CD4-positive, alpha-beta T cell (primary cell): Measurements from ENCODE around the gene ORC4. TPM values are rescaled to one million over a fixed set of nuclear protein-coding genes. Genes with fewer than 3 reads are reported as not detected.

Experiments used
- ATAC-seq: fragments of 200-7000 bp; cut with Tn5 transposase; one replicate; pipeline ENCODE4 v1.10.0; 2022; ENCODE audit warnings: mild to moderate bottlenecking; ENCODE audit not compliant: poor library complexity
- CTCF ChIA-PET: fragments of 350-600 bp; sonication (Branson Sonifier 250); formaldehyde crosslinking; loops from one replicate; lab custom pipeline; 2021; ENCODE audit warnings: antibody characterized with exemption, inconsistent platforms; lab: Charles Lee
- POLR2A ChIA-PET: fragments of 350-600 bp; sonication (Branson Sonifier 250); formaldehyde crosslinking; loops from one replicate; lab custom pipeline; 2021; ENCODE audit warnings: antibody characterized with exemption, inconsistent platforms; lab: Charles Lee
- DNase-seq, 14 experiments: peaks; one replicate each; pipeline ENCODE4 v3.0.0-alpha.2; 2013 to 2020; ENCODE audit warnings: mixed read lengths in 2 of 14
- H3K27ac ChIP-seq, 2 donors: one replicate each; pipeline versions ENCODE4 v1.5.1 to v1.7.0; 2013; ENCODE audit warnings: low read length in 2 of 2, low read depth in 1 of 2, mild to moderate bottlenecking in 1 of 2
- H3K27me3 ChIP-seq, 2 experiments: 1 replicate in 1 of 2; 2 replicates in 1 of 2; pipeline versions ENCODE4 v1.6.1 to v1.7.0; 2013; ENCODE audit warnings: low read length in 2 of 2, control low read depth in 1 of 2, mild to moderate bottlenecking in 1 of 2, moderate library complexity in 1 of 2; ENCODE audit not compliant: insufficient read depth in 2 of 2, control insufficient read depth in 1 of 2
- H3K36me3 ChIP-seq: one replicate; pipeline ENCODE4 v1.6.1; 2013; ENCODE audit warnings: low read length, control low read depth; ENCODE audit not compliant: insufficient read depth
- H3K4me1 ChIP-seq: one replicate; pipeline ENCODE4 v1.6.1; 2013; ENCODE audit warnings: low read length, control low read depth; ENCODE audit not compliant: insufficient read depth
- H3K4me3 ChIP-seq: one replicate; pipeline ENCODE4 v1.5.1; 2013; ENCODE audit warnings: mild to moderate bottlenecking, low read length, moderate library complexity
- H3K9me3 ChIP-seq, 2 experiments: 1 replicate in 1 of 2; 2 replicates in 1 of 2; pipeline versions ENCODE4 v1.6.1 to v1.7.0; 2013; ENCODE audit warnings: low read length in 2 of 2, mild to moderate bottlenecking in 2 of 2, control low read depth in 1 of 2, moderate library complexity in 1 of 2; ENCODE audit not compliant: control insufficient read depth in 1 of 2, insufficient read depth in 1 of 2
- H3K27ac Mint-ChIP-seq: one replicate; pipeline ENCODE4 v1.8.0; 2020; ENCODE audit warnings: mixed read lengths
- H3K27me3 Mint-ChIP-seq: one replicate; pipeline ENCODE4 v1.8.0; 2021; ENCODE audit warnings: mixed read lengths
- H3K36me3 Mint-ChIP-seq: one replicate; pipeline ENCODE4 v1.8.0; 2021; ENCODE audit warnings: low read depth, mixed read lengths
- H3K4me1 Mint-ChIP-seq: one replicate; pipeline ENCODE4 v1.8.0; 2021; ENCODE audit warnings: low read depth, mixed read lengths
- H3K4me3 Mint-ChIP-seq: one replicate; pipeline ENCODE4 v1.8.0; 2020; ENCODE audit warnings: mild to moderate bottlenecking, mixed read lengths
- H3K9me3 Mint-ChIP-seq: one replicate; pipeline ENCODE4 v1.8.0; 2020; ENCODE audit warnings: mixed read lengths
- intact Hi-C, 2 experiments: fragments of 100-400 bp; cut with DNase I in 1 of 2; cut with micrococcal nuclease in 1 of 2; formaldehyde crosslinking; loops; one replicate each; pipeline versions ENCODE4 v1.15.1 to v1.9.0; 2023 to 2025; cut with DNase I, micrococcal nuclease
- total RNA-seq, 174 experiments: library from RNA in 2 of 174; stranded (reverse) in 2 of 174; gene quantifications; one replicate each; pipeline ENCODE4 v1.2.3 and lab custom pipeline; 2021 to 2026
- TF ChIP-seq, protein P1 (sequence below): fragments of 200-600 bp; IDR thresholded peaks from one replicate; pipeline ENCODE4 v1.8.0; 2022; ENCODE audit warnings: antibody characterized with exemption, mild to moderate bottlenecking

Gene ORC4
- total RNA-seq, 2 experiments from 2014 or later = 29.4 to 33.9 TPM

DNA sequence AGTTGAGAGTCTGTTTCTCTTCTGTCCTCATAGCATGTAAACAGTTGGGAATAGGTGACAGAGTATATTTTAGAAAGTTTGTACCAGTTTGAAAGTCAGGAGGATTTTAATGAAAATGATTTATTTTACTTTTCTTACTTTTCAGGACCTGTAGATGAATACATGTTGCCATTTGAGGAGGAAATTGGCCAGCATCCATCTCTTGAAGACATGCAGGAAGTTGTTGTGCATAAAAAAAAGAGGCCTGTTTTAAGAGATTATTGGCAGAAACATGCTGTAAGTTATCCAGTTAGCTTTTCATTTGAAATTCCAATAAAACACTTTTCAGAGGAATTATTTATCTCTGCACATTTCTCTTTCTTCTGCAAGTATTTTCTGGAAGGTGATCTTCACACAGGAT lies 94.7 kb downstream of the ORC4 start:
- ChIA-PET CTCF (interaction anchor here (1.5 kb wide), 1 partner anchor 15 kb away, joined by 3 read pairs; no protein-coding TSS in a partner anchor), POLR2A (no interaction called here)
- H3K36me3 Mint-ChIP-seq = peaks cover 42% of the 10 kb centered on the region
- peaks cover 8% of the 10 kb centered on the region for H3K36me3 ChIP-seq
- no peaks in the 10 kb centered on the region for H3K9me3 ChIP-seq
- no peaks in the 10 kb centered on the region for H3K9me3 Mint-ChIP-seq
- ATAC-seq (no peak), DNase-seq (peak in 1 of 14 experiments; percentile 3)
- no peak overlapping the region for H3K4me3 Mint-ChIP-seq
- TF ChIP-seq, protein P1, sequence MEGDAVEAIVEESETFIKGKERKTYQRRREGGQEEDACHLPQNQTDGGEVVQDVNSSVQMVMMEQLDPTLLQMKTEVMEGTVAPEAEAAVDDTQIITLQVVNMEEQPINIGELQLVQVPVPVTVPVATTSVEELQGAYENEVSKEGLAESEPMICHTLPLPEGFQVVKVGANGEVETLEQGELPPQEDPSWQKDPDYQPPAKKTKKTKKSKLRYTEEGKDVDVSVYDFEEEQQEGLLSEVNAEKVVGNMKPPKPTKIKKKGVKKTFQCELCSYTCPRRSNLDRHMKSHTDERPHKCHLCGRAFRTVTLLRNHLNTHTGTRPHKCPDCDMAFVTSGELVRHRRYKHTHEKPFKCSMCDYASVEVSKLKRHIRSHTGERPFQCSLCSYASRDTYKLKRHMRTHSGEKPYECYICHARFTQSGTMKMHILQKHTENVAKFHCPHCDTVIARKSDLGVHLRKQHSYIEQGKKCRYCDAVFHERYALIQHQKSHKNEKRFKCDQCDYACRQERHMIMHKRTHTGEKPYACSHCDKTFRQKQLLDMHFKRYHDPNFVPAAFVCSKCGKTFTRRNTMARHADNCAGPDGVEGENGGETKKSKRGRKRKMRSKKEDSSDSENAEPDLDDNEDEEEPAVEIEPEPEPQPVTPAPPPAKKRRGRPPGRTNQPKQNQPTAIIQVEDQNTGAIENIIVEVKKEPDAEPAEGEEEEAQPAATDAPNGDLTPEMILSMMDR = no peak
- no peaks in the 10 kb centered on the region for H3K27me3 ChIP-seq
- intact Hi-C loops = no loop called here
- H3K4me1 ChIP-seq = no peaks in the 10 kb centered on the region
- no peaks in the 10 kb centered on the region for H3K27me3 Mint-ChIP-seq
- H3K4me3 ChIP-seq = no peak overlapping the region
- H3K27ac Mint-ChIP-seq = peak overlapping the region; percentile 61
- H3K27ac ChIP-seq = no peak overlapping the region
- H3K4me1 Mint-ChIP-seq = peaks cover 26% of the 10 kb centered on the region

DNA sequence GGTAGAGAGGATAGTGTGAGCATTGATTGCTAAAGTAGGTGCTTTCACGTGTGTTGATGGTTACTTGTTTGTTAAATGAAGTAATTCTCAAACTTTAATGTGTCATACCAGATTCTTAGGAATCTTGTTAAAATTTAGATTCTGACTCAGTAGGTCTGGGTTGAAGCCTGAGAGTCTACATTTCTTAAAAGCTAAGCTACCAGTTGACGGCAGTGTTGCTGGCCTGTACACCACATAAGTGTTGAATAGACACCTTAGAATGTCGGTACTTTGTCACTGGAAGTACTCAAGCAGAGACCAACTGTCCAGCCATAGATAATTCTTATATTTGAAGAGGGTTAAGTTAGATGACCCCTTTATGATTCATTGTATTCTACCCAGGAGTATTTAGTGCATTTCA lies 95.9 kb downstream of the ORC4 start:
- H3K36me3 ChIP-seq = peaks cover 8% of the 10 kb centered on the region
- ATAC-seq = no peak
- no peaks in the 10 kb centered on the region for H3K27me3 ChIP-seq
- no peaks in the 10 kb centered on the region for H3K4me1 ChIP-seq
- H3K4me1 Mint-ChIP-seq = peaks cover 26% of the 10 kb centered on the region
- H3K4me3 Mint-ChIP-seq = no peak overlapping the region
- H3K36me3 Mint-ChIP-seq = peaks cover 48% of the 10 kb centered on the region
- H3K27ac ChIP-seq = no peak overlapping the region
- intact Hi-C loops = no loop called here
- H3K9me3 Mint-ChIP-seq = no peaks in the 10 kb centered on the region
- POLR2A ChIA-PET = no interaction called here
- TF ChIP-seq, protein P1 = no peak
- peak overlapping the region; percentile 61 for H3K27ac Mint-ChIP-seq
- CTCF ChIA-PET = interaction anchor here (1.5 kb wide), 1 partner anchor 14 kb away, joined by 3 read pairs; no protein-coding TSS in a partner anchor
- no peak for DNase-seq
- no peak overlapping the region for H3K4me3 ChIP-seq
- H3K27me3 Mint-ChIP-seq = no peaks in the 10 kb centered on the region
- no peaks in the 10 kb centered on the region for H3K9me3 ChIP-seq

DNA sequence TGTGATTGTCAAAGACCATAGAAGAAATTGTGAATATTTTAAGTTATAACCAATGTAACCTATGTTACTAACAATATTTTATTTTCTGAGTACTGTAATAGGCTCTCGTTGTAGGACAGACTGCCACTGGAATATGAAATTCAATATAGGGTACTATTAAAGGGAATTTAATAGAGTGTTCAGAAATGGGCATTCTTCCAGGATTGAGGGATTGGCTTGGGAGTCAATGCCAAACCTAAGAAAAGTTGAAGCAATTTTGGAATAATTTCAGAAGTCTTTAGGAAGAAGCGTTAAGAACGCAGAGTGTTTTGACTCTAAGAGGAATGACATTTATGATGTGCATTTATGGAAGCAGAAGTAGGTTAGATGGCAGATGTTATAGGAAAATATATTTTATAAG lies 96.7 kb downstream of the ORC4 start:
- POLR2A ChIA-PET = no interaction called here
- TF ChIP-seq, protein P1 = no peak
- Histone ChIP-seq H3K36me3 (peaks cover 15% of the 10 kb centered on the region), H3K4me3 (no peak overlapping the region), H3K27me3 (no peaks in the 10 kb centered on the region), H3K9me3 (no peaks in the 10 kb centered on the region), H3K27ac (no peak overlapping the region), H3K4me1 (no peaks in the 10 kb centered on the region)
- CTCF ChIA-PET = no interaction called here
- Mint-ChIP-seq H3K9me3 (no peaks in the 10 kb centered on the region), H3K27me3 (no peaks in the 10 kb centered on the region), H3K36me3 (peaks cover 54% of the 10 kb centered on the region), H3K27ac (peak overlapping the region; percentile 61), H3K4me1 (peaks cover 26% of the 10 kb centered on the region), H3K4me3 (no peak overlapping the region)
- no peak for DNase-seq
- intact Hi-C loops = no loop called here
- no peak for ATAC-seq
